ENCODE data around the gene C10orf90.

DNA sequence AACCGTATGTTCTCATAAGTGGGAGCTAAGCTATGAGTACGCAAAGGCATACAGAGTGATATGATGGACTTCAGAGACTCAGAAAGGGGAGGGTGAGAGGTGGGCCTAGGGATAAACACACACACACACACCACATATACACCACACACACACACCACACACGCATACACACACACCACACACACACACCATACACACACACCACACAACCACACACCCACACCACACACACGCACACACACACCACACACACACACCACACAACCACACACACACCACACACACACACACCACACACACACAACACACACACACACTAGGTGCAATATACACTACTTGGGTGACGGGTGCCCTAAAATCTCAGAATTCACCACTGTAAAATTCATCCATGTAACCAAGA lies 168.7 kb downstream of the C10orf90 start:
- TF ChIP-seq, protein P1, sequence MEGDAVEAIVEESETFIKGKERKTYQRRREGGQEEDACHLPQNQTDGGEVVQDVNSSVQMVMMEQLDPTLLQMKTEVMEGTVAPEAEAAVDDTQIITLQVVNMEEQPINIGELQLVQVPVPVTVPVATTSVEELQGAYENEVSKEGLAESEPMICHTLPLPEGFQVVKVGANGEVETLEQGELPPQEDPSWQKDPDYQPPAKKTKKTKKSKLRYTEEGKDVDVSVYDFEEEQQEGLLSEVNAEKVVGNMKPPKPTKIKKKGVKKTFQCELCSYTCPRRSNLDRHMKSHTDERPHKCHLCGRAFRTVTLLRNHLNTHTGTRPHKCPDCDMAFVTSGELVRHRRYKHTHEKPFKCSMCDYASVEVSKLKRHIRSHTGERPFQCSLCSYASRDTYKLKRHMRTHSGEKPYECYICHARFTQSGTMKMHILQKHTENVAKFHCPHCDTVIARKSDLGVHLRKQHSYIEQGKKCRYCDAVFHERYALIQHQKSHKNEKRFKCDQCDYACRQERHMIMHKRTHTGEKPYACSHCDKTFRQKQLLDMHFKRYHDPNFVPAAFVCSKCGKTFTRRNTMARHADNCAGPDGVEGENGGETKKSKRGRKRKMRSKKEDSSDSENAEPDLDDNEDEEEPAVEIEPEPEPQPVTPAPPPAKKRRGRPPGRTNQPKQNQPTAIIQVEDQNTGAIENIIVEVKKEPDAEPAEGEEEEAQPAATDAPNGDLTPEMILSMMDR (conservative IDR thresholded peaks at IDR 0.05; ENCODE audit: low read depth, low read length), result no peak
- no peak for TF ChIP-seq EZH2phosphoT487 (IDR thresholded peaks at IDR 0.05; ENCODE audit: borderline replicate concordance, low read length)
